Kidney glomerular epithelial cell (primary cell): Measurements from ENCODE around the gene RBM4B.
A peak's percentile ranks its signal among the peaks of the same experiment; 100 is the strongest.
"Not testable (repeated sequence)": the region's sequence is repeated elsewhere in the genome, so short reads cannot be mapped to it uniquely, and the experiment has no call there.

Experiments
- DNase-seq: peaks from one replicate; lab custom pipeline; 2025; lab: John Stamatoyannopoulos, UW

Gene RBM4B

DNA sequence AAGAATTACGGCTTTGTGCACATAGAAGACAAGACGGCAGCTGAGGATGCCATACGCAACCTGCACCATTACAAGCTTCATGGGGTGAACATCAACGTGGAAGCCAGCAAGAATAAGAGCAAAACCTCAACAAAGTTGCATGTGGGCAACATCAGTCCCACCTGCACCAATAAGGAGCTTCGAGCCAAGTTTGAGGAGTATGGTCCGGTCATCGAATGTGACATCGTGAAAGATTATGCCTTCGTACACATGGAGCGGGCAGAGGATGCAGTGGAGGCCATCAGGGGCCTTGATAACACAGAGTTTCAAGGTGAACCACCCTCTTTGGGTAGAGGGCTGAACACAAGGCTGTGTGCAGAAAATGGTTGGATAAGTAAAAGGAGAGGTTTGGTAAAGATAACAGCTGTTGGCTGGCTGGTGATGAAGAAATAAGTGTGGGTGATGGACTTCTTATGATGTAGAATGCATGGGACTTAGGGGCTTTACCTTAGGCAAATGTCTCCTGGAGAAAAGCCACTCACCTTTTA, 37.8 kb downstream of the RBM4B start:
- not testable (repeated sequence) for DNase-seq

- no peak for DNase-seq
These were observed 38.4 kb downstream of the RBM4B start for GRCh38 chr11:66639066-66639813.

DNA sequence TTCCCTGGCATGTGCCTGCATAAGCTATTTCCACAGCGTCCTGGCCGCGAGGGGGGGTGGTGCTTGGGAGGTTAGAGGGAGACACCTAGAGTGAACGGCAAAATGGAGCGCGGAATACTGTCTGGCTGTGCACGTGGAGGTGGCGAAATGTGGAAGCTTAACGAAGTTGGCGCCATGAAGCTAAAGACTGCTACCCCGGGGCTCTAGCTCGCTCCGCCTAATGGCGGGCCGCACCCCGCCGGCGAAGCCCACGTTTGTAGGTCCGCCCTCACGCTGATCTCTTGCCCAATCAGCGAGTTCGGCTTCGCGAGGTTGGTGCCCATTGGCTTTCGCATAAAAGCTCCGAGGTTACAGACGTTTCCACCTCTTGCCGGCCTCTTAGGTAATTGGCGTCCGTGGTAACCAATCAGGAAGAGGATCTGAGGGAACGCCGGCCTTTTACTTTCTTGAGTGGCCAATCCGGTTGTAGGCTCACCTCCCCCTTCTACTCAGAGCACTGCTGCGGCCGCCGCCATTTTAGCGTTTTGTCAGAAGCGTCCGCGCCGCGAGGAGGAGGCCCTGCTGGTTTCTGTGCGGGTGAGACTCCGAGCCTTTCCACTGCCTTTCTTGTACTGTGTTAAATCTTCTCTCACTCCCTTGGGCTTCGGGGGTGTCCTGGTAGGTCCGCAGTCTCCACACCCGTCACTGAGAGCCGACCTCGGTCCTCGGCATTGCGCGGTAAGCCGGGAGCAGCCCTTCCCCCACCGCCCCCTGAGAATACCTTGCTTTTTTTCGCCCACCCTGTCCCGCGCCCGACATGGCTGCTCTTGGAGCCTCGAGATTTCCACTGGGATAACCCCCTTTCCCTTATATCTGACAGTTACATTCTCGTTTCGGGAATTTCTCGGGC, 39.3 kb downstream of the RBM4B start, which contains the start of gene RBM4:
Gene RBM4, plus strand, starts transcription at position 527 of the 889 bp plus-strand sequence. CDS start 1,009 bp downstream, outside the sequence.
- peak; percentile 99 for DNase-seq

DNA sequence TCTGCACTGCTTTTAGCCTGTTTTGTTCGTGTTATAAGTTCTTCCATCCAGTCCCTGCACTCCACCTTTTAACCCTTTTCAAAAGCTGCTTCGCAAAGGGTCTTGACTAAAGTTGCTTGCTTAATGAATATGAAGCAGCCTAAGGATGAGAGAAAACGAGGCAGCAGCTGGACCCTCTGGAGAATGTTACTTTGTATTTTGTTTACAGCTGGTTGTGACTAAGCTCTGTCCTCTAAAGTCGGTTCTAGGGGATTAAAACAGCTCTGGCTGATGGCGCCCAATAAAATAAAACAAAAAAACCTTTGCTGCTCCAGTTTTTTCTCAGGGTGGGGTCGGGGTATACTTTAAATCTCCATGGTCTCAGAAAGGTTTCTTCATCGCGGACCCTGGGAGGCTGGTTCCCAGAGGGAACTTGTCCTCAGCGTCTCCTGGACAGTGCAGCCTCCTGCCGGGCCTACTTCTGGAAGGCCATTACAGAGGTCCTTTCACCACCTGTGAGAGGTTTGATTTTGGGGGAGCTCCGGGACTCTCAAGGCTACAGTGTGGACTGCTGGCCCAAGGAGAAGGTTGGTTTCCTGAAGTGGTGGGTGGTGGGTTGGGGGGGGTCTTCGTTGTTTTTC, 40.0 kb downstream of the RBM4B start:
- DNase-seq = no peak

- no peak for DNase-seq
These were observed 41.3 kb downstream of the RBM4B start for GRCh38 chr11:66636411-66636810.

GRCh38 chr11:66632952-66633351, 44.7 kb downstream of the RBM4B start:
- no peak for DNase-seq

DNA sequence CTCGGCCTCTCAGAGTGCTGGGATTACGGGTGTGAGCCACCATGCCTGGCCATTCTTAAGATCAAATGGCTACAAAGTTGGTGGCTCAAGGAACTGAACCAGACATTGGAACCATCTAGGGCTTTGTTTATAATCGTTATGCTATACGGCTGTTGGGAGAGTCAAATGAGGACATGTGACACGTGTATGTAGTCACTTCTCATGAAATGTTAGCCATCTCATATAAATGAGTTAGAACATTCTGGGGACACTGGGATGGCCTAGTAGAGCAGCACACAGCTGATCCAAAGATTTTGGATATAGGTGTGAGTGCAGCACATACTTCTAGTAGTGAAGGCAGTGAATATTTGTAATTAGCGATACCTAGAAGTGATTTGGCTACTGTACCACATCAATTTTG, 45.8 kb downstream of the RBM4B start:
- no peak for DNase-seq

DNA sequence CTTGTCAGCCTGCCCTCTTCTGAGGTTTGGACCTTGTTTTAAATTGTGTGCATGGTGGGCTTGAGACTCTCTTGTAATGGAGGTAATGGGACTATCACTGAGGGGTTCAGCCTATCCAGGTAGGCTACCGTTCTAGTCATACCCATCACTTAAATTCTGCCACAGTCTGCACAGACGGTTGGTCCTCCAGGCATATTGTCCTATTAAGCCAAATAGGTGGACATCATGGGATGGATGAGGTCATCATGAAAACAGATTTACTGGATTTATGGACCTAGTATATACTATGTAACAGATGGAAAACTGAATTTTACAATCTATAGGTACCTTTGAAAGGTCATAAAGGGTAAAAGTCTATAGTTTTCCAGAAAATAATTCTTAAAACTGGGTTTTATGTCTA, 48.3 kb downstream of the RBM4B start:
- DNase-seq = no peak

- DNase-seq = no peak
These were observed 49.6 kb downstream of the RBM4B start for GRCh38 chr11:66628061-66628603.

GRCh38 chr11:66626926-66627325, 50.8 kb downstream of the RBM4B start:
- no peak for DNase-seq

DNA sequence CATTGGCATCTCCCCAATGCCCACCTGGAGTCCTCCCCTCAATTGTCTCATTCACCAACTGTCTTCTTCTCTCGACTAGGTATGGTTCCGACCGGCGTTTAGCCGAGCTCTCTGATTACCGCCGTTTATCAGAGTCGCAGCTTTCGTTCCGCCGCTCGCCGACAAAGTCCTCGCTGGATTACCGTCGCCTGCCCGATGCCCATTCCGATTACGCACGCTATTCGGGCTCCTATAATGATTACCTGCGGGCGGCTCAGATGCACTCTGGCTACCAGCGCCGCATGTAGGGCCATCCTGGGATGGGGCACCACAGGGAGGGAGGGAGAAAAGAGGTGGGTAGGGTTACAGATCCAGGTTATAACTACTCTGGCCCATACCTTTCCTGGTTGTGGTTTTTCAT, 51.3 kb downstream of the RBM4B start:
- DNase-seq = no peak

GRCh38 chr11:66625752-66626149, 51.9 kb downstream of the RBM4B start:
- no peak for DNase-seq

- DNase-seq = no peak
These were observed 52.5 kb downstream of the RBM4B start for GRCh38 chr11:66625041-66625751.

DNA sequence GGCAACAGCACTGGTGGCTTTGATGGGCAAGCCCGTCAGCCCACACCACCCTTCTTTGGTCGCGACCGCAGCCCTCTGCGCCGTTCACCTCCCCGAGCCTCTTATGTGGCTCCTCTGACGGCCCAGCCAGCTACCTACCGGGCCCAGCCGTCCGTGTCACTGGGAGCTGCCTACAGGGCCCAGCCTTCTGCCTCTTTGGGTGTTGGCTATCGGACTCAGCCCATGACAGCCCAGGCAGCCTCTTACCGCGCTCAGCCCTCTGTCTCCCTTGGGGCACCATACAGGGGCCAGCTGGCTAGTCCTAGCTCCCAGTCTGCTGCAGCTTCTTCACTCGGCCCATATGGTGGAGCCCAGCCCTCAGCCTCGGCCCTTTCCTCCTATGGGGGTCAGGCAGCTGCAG, 53.2 kb downstream of the RBM4B start:
- no peak for DNase-seq

DNA sequence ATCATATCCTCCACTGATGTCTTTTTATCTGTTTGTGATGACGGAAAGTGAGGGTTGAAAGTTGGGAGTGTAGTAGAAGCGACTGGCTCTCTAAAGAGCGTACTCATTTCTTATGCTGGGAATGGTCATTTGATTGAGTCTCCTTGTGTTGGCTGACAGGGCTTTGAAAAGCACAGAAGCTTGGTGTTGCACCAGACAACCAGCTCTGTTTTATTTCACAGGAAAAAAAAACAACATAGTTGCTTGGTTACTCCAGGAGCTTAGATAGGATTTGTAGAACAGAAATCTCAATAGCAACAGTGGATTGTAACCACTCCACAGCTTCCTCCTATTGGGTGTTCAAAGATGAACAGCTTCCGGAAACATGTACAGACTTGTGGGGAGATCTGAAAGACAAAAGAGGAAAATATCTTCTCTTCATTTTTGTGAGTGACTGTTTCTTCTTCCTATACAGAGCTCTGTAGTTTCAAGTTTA, 58.6 kb downstream of the RBM4B start:
- peak; percentile 52 for DNase-seq

GRCh38 chr11:66617155-66617834, 60.4 kb downstream of the RBM4B start:
- no peak for DNase-seq

DNA sequence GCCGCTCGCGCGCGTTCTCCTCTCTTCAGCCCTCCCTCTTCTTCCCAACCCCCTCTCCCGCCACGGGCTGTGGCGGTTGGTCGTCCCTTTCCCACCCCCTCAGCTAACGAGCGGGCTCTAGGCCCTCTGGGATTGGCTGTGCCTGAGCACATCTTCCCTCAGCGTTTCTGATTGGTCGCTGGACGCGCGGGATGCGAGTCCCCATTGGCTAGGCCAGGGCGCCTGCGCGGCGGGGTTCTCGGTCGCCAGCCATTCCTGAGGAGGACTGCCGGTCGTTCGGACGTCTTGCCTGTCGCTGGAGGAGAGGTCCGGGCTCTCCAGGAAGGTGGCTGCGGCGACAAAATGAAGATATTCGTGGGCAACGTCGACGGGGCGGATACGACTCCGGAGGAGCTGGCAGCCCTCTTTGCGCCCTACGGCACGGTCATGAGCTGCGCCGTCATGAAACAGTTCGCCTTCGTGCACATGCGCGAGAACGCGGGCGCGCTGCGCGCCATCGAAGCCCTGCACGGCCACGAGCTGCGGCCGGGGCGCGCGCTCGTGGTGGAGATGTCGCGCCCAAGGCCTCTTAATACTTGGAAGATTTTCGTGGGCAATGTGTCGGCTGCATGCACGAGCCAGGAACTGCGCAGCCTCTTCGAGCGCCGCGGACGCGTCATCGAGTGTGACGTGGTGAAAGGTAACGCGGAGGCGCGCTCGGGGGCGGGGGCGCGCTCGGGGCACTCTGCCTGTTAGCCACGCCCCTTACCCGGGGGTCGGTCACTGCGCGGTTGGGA, 61.1 kb downstream of the RBM4B start, which contains the start of gene RBM14:
Gene RBM14, plus strand, starts transcription at position 252 of the 776 bp plus-strand sequence. Its CDS starts 91 bp downstream, at position 343.
- DNase-seq = peak; percentile 97
